Measurements from ENCODE around the gene HDDC3. TPM values are rescaled to one million over a fixed set of nuclear protein-coding genes. Genes with fewer than 3 reads are reported as not detected.

HDDC3 gene
- total and polyA plus RNA-seq, 9 of the 15 experiments (the other 6 are each of a cell fraction or from before 2014, with no cell fraction given), result 14.9 to 55.8 (median 36.9) TPM

GRCh38 chr15:90895571-90896117 is 36.7 kb downstream of the HDDC3 start (continued):
- TF ChIP-seq ZBTB40 (IDR thresholded peaks at IDR 0.05) (0 out of 2 replicates have a peak, but pooled peaks have one; percentile 13), ZBTB40 (CRISPR knock-in tag; IDR thresholded peaks at IDR 0.05) (no peak), DPF2 (IDR thresholded peaks at IDR 0.05) (peak; percentile 82), SRF (CRISPR knock-in tag; IDR thresholded peaks at IDR 0.05) (no peak), ZBTB8A (IDR thresholded peaks at IDR 0.05; ENCODE audit: partially characterized antibody) (no peak), ZNF584 (CRISPR knock-in tag; IDR thresholded peaks at IDR 0.05; ENCODE audit: low read depth) (no peak), PRMT5 (CRISPR knock-in tag; IDR thresholded peaks at IDR 0.05) (no peak), ZBTB7A (IDR thresholded peaks at IDR 0.05; ENCODE audit: borderline replicate concordance, control insufficient read depth, low read depth, low read length) (no peak), ELK3 (CRISPR knock-in tag; IDR thresholded peaks at IDR 0.05) (no peak), ATF3 (IDR thresholded peaks at IDR 0.05) (peak; percentile 33; the same call in 1 of the 2 replicates), ATF3 (CRISPR knock-in tag; conservative IDR thresholded peaks at IDR 0.05) (no peak), ZBTB12 (CRISPR knock-in tag; IDR thresholded peaks at IDR 0.05) (no peak), HMGN3 (IDR thresholded peaks at IDR 0.05; ENCODE audit: borderline replicate concordance, extremely low read depth, insufficient read length, low read depth, low read length) (no peak), KDM1A (IDR thresholded peaks at IDR 0.05) (peak in 1 of 2 experiments; percentile 53; a peak in 1 of 4 replicates), ZKSCAN3 (CRISPR knock-in tag; IDR thresholded peaks at IDR 0.05) (no peak), NFE2 (IDR thresholded peaks at IDR 0.05; ENCODE audit: low read depth) (peak; percentile 24; the same call in 1 of the 2 replicates)
